ENCODE data around the gene KCNJ12. TPM values are rescaled to one million over a fixed set of nuclear protein-coding genes. Genes with fewer than 3 reads are reported as not detected.

The KCNJ12 gene
- total RNA-seq, 1 experiment from 2014 or later = 2.3 TPM

DNA sequence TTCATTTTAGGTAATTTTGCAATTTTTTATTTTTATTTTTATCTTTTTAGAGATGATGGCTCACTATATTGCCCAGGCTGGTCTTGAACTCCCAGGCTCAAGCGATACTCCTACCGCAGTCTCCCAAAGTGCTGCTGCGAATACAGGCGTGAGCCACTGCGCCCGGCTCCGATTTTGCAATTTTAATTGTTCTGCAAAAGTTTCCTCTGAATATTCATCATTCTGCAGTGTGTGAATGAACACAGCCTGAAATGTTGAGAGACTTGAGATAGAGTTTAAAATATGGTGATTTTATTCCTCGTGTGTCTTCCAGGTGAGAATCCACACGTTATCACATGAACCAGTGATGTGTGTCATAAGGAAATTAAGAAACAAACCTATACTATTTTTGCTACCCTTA is 75.8 kb downstream of the KCNJ12 start:
- Mint-ChIP-seq H3K4me3 (no peak overlapping the region), H3K27ac (no peak overlapping the region), H3K36me3 (no peaks in the 10 kb centered on the region), H3K4me1 (peaks cover 16% of the 10 kb centered on the region), H3K9me3 (peaks cover 4% of the 10 kb centered on the region; the same call in 1 of the 2 replicates), H3K27me3 (ENCODE audit: low read depth) (peaks cover 42% of the 10 kb centered on the region)
- TF ChIP-seq, protein P1, sequence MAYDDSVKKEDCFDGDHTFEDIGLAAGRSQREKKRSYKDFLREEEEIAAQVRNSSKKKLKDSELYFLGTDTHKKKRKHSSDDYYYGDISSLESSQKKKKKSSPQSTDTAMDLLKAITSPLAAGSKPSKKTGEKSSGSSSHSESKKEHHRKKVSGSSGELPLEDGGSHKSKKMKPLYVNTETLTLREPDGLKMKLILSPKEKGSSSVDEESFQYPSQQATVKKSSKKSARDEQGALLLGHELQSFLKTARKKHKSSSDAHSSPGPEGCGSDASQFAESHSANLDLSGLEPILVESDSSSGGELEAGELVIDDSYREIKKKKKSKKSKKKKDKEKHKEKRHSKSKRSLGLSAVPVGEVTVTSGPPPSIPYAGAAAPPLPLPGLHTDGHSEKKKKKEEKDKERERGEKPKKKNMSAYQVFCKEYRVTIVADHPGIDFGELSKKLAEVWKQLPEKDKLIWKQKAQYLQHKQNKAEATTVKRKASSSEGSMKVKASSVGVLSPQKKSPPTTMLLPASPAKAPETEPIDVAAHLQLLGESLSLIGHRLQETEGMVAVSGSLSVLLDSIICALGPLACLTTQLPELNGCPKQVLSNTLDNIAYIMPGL (CRISPR knock-in tag; IDR thresholded peaks at IDR 0.05) = no peak
- TF ChIP-seq FOXP1 (CRISPR knock-in tag; IDR thresholded peaks at IDR 0.05; ENCODE audit: borderline replicate concordance) (no peak), ZBTB21 (CRISPR knock-in tag; IDR thresholded peaks at IDR 0.05; ENCODE audit: borderline replicate concordance) (no peak), HMGA2 (CRISPR knock-in tag; IDR thresholded peaks at IDR 0.05) (no peak), IRF2 (CRISPR knock-in tag; IDR thresholded peaks at IDR 0.05; ENCODE audit: borderline replicate concordance, low read depth) (no peak), NR3C1 (CRISPR knock-in tag; conservative IDR thresholded peaks at IDR 0.05; ENCODE audit: low read depth) (no peak), PRRX2 (CRISPR knock-in tag; IDR thresholded peaks at IDR 0.05) (no peak), GABPB1 (CRISPR knock-in tag; IDR thresholded peaks at IDR 0.05) (no peak), SP1 (CRISPR knock-in tag; conservative IDR thresholded peaks at IDR 0.05) (no peak), KAT7 (CRISPR knock-in tag; IDR thresholded peaks at IDR 0.05; ENCODE audit: borderline replicate concordance) (no peak), CREB1 (CRISPR knock-in tag; IDR thresholded peaks at IDR 0.05) (no peak), NFATC4 (CRISPR knock-in tag; IDR thresholded peaks at IDR 0.05) (no peak), MYBL2 (CRISPR knock-in tag; IDR thresholded peaks at IDR 0.05) (no peak)
- TF ChIP-seq, protein P2, sequence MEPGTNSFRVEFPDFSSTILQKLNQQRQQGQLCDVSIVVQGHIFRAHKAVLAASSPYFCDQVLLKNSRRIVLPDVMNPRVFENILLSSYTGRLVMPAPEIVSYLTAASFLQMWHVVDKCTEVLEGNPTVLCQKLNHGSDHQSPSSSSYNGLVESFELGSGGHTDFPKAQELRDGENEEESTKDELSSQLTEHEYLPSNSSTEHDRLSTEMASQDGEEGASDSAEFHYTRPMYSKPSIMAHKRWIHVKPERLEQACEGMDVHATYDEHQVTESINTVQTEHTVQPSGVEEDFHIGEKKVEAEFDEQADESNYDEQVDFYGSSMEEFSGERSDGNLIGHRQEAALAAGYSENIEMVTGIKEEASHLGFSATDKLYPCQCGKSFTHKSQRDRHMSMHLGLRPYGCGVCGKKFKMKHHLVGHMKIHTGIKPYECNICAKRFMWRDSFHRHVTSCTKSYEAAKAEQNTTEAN (CRISPR knock-in tag; IDR thresholded peaks at IDR 0.05) = no peak
- TF ChIP-seq, protein P3, sequence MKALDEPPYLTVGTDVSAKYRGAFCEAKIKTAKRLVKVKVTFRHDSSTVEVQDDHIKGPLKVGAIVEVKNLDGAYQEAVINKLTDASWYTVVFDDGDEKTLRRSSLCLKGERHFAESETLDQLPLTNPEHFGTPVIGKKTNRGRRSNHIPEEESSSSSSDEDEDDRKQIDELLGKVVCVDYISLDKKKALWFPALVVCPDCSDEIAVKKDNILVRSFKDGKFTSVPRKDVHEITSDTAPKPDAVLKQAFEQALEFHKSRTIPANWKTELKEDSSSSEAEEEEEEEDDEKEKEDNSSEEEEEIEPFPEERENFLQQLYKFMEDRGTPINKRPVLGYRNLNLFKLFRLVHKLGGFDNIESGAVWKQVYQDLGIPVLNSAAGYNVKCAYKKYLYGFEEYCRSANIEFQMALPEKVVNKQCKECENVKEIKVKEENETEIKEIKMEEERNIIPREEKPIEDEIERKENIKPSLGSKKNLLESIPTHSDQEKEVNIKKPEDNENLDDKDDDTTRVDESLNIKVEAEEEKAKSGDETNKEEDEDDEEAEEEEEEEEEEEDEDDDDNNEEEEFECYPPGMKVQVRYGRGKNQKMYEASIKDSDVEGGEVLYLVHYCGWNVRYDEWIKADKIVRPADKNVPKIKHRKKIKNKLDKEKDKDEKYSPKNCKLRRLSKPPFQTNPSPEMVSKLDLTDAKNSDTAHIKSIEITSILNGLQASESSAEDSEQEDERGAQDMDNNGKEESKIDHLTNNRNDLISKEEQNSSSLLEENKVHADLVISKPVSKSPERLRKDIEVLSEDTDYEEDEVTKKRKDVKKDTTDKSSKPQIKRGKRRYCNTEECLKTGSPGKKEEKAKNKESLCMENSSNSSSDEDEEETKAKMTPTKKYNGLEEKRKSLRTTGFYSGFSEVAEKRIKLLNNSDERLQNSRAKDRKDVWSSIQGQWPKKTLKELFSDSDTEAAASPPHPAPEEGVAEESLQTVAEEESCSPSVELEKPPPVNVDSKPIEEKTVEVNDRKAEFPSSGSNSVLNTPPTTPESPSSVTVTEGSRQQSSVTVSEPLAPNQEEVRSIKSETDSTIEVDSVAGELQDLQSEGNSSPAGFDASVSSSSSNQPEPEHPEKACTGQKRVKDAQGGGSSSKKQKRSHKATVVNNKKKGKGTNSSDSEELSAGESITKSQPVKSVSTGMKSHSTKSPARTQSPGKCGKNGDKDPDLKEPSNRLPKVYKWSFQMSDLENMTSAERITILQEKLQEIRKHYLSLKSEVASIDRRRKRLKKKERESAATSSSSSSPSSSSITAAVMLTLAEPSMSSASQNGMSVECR (CRISPR knock-in tag; IDR thresholded peaks at IDR 0.05; ENCODE audit: borderline replicate concordance) = no peak
- TF ChIP-seq, protein P4, sequence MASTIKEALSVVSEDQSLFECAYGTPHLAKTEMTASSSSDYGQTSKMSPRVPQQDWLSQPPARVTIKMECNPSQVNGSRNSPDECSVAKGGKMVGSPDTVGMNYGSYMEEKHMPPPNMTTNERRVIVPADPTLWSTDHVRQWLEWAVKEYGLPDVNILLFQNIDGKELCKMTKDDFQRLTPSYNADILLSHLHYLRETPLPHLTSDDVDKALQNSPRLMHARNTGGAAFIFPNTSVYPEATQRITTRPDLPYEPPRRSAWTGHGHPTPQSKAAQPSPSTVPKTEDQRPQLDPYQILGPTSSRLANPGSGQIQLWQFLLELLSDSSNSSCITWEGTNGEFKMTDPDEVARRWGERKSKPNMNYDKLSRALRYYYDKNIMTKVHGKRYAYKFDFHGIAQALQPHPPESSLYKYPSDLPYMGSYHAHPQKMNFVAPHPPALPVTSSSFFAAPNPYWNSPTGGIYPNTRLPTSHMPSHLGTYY (CRISPR knock-in tag; IDR thresholded peaks at IDR 0.05) = no peak
- TF ChIP-seq, protein P5, sequence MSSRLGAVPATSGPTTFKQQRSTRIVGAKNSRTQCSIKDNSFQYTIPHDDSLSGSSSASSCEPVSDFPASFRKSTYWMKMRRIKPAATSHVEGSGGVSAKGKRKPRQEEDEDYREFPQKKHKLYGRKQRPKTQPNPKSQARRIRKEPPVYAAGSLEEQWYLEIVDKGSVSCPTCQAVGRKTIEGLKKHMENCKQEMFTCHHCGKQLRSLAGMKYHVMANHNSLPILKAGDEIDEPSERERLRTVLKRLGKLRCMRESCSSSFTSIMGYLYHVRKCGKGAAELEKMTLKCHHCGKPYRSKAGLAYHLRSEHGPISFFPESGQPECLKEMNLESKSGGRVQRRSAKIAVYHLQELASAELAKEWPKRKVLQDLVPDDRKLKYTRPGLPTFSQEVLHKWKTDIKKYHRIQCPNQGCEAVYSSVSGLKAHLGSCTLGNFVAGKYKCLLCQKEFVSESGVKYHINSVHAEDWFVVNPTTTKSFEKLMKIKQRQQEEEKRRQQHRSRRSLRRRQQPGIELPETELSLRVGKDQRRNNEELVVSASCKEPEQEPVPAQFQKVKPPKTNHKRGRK (CRISPR knock-in tag; IDR thresholded peaks at IDR 0.05; ENCODE audit: borderline replicate concordance) = no peak
- TF ChIP-seq, protein P6, sequence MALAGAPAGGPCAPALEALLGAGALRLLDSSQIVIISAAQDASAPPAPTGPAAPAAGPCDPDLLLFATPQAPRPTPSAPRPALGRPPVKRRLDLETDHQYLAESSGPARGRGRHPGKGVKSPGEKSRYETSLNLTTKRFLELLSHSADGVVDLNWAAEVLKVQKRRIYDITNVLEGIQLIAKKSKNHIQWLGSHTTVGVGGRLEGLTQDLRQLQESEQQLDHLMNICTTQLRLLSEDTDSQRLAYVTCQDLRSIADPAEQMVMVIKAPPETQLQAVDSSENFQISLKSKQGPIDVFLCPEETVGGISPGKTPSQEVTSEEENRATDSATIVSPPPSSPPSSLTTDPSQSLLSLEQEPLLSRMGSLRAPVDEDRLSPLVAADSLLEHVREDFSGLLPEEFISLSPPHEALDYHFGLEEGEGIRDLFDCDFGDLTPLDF (CRISPR knock-in tag; IDR thresholded peaks at IDR 0.05) = no peak
- no peak for ATAC-seq
- ChIA-PET CTCF (interaction anchor here (0.7 to 1.0 kb wide), 4 partner anchors 11 to 73 kb away, joined by 3 to 16 read pairs (median 8); no protein-coding TSS in a partner anchor), POLR2A (no interaction called here)
- no peak for DNase-seq (ENCODE audit: low spot score)
